ENCODE results near the gene APOL2.
"Not testable (repeated sequence)": the region's sequence is repeated elsewhere in the genome, so short reads cannot be mapped to it uniquely, and the experiment has no call there.

The APOL2 gene

DNA sequence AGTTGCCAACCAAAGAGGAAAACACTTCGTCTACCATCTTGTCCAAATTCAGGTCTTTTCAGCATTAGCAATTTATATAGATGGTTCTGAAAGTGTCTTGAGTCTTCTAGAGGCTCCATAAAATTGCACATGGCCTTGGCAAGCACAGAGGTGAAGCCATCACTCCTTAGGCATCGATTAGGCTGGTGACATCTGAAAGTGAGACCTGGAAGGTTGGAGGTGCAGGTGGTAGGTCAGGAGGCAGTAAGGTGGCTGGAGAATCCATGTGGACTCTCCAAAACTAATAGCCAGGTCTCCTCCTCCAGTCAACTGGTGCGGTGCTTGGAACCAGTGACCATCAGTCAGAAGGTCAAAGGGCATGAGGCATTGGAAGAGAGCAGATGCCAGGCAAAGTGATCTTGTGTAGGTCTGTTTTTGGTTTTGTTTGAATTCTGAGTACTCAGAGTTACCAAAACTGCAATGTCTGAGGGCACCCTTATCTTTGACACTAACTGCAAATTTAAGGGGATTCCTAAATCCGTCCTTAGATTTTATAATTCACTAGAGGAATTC is 6.6 kb upstream of the APOL2 start:
- FAIRE-seq = no peak
- no peak for DNase-seq (ENCODE audit: insufficient read length, low spot score)

DNA sequence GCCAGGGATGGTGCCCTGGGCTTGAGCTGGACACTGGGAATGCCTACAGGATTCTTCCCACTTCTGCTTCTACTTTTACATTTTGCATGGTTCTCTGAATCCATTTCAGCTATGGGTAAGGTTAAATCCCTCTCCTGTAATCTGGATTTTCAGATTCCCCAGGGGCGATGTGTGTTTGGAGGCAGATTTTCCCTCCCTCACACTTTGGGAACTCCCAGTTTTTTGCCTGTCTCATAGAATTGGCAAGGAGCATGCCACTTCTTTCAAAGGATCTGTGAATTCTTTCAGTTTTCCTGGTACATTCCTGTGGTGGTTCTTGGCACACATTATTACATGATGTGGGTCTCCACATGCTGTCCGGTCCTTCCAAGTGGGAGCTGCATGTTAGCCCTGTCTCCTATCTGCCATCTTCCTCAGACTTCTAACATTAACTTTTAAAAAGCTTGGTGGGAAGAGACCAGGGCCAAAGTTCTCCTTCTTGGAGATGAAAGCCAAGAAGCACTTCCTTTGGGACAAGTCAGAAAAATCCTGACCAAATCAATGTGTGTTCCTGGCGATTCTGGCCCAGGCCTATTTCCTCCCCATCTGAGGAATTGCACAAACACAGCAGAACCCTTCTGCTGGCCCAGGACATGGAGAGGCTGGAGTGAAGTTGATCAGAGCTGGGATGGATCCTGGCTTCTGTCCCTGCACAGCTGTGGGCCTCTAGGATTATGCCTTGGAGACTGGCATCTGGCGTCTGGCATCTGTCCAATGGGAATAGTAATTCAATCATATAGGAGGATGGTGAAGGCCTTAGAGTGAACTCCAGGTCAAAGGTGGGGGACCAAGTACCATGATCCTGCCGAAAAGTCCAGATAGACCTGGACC is 5.4 kb upstream of the APOL2 start:
- DNase-seq (ENCODE audit: insufficient read length, low spot score) (no peak), FAIRE-seq (no peak)

DNA sequence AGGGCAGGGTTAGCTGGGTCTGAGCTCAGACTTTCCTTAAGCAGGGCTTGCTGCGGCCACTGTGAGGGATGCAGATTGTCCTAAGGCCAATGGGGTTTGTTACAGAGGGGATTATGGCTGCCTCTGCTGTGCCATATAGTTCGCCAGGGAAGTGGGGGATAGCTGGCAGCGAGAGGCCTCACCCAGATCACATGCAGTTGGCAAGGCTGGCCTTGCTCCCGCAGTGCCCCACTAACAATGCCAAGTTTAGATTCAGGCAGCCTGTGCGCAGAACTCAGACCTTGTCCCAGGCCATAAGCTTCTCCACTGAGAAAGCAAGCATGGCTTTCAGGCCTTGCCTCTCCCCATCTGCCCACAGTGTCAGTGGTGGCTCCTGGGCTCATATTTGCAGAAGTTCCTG is 4.7 kb upstream of the APOL2 start:
- FAIRE-seq (no peak), DNase-seq (ENCODE audit: insufficient read length, low spot score) (no peak)

DNA sequence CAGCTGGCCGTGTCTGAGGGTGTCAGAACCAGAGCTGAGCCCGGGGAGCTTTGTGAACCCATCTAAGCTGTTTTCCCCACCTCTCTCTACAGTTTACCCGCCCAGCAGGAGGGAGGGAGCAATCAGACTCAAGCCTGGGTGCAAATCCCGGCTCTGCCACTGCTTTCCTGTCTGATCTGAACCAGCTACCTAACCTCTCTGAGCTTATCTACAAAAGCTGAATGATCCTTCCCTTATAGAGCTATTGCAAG is 252 bp downstream of the APOL2 start:
- FAIRE-seq (no peak), DNase-seq (ENCODE audit: insufficient read length, low spot score) (no peak)

DNA sequence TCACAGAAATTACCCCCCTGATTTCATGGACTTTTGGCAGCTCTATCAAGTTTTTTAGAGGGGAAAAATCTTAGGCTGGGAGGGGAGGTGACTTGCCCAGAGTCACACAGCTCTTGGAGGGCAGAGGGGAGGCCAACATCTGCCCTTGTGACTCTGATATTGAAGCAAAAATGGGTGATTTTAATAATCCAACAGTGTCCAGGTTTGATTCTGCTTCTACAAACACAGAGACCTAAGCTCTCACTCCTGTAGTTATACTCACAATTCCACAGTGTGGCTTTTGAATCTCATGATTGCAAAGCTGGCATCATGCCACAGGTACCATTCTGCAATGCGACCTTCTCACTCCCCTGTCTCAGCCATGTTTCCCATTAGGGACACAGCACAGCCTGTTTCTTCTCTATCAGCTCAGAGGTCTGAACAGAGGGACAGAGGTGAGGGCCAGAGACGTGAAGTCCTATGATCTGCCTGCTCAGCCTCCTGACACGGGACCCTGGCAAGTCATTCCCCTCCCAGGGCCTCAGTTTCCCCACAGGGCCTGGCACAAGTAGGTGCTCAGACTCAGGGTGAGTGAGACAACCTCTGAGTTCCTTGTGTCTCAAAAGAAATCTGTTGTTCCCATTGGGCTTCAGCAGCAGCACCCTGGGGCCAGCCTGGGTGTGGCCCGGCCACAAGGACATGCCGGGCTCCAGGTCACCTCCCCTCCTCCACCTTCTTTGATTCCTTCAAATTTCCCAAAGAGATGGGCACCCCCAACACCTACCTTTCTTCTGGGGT is 766 bp downstream of the APOL2 start:
- peak; percentile 76 for FAIRE-seq

DNA sequence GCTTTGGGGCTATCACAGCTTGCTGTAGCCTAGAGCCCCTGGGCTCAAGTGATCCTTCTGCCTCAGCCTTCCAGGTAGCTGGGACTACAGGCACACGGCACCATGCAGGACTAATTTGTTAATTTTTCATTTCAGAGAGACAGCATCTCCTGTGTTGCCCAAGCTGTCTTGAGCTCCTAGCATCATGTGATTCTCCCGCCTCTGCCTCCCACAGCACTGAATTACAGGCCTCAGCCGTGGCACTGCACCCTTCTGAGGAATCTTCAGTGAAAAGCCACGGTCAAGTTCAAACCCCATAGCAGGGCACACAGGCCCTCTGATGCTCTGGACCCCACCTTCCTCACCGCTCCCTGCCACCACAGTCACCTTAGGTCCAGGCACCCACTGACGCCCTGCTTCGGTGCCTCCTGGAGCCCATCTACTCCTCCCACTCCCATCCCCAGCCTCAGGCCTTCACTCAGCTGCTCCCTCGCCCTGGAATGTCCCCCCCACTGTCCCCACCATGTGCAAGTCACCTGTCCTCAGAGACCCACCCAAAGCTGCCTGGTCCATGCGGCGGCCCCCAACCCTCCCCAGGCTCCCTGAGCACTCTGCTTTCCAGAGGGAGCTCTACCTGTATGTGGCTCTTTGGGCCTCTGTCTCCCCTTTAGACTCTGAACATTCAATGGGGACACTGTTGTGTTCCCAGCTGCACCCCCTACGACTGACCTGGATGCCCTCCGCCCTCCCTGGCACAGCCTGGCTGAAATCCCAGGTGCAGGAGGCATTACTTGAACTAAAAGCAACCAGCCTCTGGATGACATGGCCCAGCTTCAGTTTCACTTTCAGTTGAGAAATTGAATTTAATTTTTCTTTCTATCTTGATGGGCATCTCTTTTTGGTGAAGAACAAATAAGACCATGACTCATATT is 1.6 kb downstream of the APOL2 start:
- DNase-seq (ENCODE audit: insufficient read length, low spot score) (peak; percentile 26), FAIRE-seq (peak; percentile 84)

More for the DNA sequence above, 766 bp downstream of the APOL2 start:
- DNase-seq (ENCODE audit: insufficient read length, low spot score) = no peak

DNA sequence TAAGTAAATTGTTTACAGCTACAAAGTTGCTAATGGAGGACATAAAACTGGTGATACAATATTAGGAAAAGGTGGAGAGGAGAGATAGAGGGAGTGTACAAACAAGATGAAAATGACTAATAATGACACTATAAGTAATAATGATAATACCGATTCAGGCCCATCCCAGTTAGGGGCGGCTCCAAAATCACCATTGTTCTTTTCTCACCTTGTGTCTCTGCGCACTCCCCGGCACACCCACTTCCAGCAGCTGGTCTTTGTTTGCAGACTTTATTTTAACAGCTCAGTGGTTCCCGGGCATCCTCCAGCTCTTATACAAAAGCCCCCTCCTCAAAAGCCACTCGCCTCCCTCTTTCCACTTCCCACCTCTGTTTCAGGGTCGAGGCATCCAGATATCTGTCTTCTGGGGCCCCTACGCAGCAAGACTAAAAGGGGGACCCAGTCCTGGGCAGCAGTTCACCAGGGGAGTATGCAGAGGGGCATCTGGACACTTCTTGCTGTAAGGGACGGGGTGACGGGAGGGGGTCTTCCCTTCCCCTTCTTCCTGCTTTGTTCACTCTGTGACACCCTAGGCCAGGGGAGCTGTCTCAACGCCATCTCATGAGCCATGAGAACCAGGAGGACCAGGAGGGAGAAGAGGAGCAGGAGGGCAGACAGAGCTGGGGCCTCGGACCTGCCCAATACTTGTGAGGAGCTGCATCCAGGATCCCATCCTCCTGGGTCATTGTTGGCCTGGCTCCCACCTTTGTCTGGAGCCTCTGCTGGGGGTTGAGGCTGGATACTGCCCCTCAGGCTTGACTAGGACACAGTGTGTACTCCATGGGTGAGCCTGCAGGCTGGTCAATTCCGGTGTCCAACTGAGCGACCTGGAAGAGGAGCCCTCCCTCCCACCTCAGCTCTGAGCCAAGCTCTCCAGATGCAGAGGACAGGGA is 2.7 kb downstream of the APOL2 start:
- DNase-seq (ENCODE audit: insufficient read length, low spot score) (no peak), FAIRE-seq (no peak)

DNA sequence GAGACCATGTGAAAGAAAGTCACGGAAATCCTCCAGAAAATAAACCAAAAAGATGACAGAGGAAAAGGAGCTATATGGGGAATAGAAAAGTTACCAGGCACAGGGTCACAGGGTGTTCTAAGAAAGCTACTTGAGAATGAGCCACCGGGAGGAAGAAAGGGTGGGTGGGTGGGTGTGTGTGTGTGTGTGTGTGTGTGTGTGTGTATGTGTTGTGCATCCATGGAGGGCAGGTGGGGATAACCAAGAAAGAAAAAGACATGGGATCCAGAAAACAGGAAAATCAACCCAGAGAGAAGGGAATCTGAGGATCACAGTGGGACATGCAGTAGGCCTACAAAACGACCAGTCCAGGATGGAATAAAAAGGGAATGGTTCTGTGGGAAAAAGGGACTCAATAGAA is 3.7 kb downstream of the APOL2 start:
- peak; percentile 55 for FAIRE-seq
- DNase-seq (ENCODE audit: insufficient read length, low spot score) = no peak

DNA sequence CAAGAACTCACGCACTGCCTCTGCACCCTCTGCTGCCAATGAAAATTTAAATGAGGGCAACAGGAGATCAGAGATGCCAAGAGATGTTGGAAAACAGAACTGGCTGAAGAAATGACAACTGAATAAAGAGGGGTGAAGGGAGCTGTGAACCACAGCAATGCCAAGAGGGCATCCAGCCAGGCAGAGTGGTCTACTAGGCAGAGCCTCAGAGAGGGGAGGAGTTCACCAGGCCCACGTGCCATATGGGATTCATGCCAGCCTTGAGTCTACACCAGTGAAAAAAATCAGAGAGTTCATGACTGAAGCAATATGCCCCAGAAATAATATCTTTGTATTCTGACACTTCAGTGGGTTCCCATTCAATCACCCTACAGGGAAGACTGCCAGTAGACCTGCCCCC is 4.4 kb downstream of the APOL2 start:
- FAIRE-seq (no peak), DNase-seq (ENCODE audit: insufficient read length, low spot score) (no peak)

DNA sequence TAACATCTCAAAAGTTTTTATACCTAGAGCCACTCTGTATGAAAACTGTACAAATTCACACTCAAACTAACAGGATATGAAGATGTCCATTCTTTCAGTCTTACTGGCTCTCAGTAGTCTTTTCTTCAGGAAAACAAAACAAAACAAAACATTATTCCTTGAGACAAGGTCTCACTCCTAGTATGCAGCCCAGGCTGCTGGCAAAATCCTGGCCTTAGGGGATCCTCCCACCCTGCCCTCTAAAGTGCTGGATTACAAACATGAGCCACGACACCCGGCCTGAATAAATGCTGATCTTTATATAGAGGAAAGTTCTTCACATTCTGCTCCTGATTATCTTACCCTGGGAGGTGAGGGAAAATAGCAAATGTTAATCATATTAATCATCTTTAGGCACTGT is 5.1 kb downstream of the APOL2 start:
- FAIRE-seq (no peak), DNase-seq (ENCODE audit: insufficient read length, low spot score) (no peak)

DNA sequence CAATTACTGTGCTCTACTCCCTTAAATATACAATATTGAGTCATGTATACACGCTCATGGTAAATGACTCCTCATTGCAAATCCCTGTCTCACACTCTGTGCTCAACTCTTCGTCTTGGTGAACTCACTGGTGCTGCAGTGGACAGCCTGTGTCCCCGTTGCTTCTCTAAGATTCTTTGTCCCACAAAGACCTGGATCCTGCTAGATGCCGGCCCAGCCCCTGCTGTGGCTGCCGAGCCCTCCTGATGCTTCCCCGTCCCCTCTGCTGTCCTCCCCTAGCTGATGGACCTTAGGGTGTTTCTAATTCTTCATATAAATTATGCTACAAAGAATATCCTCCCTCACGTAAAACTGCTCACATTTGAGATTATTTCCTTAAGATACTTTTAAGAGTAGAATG is 5.5 kb downstream of the APOL2 start:
- no peak for DNase-seq (ENCODE audit: insufficient read length, low spot score)
- FAIRE-seq = peak; percentile 44

DNA sequence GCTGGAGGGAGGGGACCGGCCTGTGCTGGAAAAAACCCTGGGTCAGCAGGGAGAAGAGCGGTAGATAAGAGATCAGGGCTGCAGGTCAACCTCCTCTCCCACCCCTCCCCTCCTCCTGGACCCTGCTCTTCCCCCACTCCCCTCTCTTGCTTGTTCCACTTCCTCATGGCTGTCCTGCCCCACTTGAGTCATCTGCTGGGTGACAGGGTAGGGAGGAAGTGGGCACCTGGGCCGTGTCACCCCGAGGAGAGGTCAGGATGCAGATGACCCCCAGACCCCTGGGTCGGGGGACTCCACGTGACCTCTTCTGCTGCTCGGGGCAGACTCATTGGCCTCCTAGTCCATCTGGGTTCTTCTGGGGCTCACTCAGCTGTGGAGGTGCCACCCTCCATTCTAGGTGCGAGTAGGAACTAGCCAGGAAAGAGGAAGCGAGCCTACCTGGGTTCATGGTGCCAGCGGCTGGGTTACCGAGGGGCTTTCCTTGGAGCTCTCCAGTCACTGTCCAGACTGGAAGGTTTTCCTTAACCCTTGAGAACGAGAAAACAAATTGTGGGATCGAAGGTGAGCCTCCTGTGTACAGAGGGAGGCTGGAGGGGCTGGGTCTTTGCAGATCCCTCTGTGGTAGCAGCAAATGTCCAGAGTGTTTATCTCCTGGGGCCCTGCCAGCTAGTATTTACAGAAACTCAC is 6.5 kb downstream of the APOL2 start:
- no peak for FAIRE-seq

DNA sequence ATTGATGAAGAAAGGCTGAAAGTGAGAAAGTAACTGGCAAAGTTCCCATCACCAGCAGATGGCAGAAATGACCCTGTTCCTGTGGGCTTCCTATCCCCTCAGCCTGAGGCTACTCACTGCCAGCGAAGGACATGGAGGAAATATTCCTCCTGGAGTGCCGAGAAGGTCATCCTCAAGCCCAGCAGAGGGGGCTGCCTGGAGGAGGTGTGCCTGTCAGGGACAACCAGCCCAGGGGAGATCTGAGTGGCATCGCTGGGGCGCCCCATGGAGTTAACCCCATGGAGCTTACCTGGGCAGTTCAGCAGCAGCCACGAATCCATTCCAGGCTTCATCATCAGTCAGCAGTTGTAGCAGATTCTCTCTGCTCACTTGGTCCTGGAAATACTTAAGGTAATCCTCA is 8.3 kb downstream of the APOL2 start:
- DNase-seq (ENCODE audit: insufficient read length, low spot score); FAIRE-seq: not testable (repeated sequence)

More for the DNA sequence above, 6.5 kb downstream of the APOL2 start:
- no peak for DNase-seq (ENCODE audit: insufficient read length, low spot score)

DNA sequence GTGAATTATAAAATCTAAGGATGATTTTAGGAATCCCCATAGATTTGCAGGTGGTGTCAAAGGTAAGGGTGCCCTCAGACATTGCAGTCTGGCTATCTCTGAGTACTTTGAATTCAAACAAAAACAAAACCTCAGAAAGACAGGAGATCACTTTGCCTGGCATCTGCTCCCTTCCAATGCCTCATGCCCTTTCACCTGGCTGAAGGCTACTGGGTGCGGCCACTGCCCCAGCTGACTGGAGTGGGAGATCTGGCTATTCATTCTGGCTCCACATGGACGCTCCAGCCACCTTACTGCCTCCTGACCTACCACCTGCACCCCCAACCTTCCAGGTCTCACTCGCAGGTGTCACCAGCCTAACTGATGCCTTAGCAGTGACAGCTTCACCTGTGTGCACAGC is 9.7 kb downstream of the APOL2 start:
- FAIRE-seq; DNase-seq (ENCODE audit: insufficient read length, low spot score): not testable (repeated sequence)

DNA sequence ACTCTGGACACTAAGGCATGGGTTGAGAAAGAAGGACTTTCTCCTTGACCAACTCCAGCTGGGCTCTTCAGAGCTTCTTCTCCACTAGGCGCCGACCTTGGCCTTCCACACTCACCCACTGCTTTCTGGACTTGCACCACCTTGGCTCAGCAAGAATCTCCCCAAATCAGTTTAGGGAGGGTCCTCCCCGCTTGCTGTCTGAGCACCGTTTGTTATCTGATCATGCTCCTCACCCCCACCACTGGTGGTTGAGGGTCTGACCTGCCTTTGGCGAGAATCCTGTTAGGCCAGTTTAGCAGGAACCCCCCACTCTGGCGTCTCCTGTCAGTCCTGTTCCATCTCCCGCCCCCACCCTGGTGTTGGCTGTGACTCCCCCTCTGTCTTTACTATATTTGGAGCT is 10.4 kb downstream of the APOL2 start:
- DNase-seq (ENCODE audit: insufficient read length, low spot score) (no peak), FAIRE-seq (no peak)

DNA sequence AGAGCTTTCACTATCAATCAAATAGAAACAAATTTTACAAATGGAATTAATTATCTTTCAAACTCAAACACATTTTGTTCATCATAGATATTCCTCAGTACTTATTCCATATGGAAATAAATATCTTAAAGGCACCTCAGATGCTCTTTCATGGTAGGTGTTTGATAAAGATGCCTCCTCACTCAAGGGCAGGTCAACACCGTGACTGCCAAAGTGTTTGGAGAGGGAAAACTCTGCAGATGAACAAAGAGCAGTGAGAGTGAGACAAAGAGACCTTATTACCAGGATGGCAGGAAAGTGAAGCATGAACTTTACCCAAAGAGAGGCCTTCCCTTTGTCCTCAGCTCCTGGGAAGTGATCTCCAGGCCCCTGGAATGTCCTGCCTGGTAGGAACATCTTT is 11.0 kb downstream of the APOL2 start:
- not testable (repeated sequence) for FAIRE-seq; DNase-seq (ENCODE audit: insufficient read length, low spot score)

DNA sequence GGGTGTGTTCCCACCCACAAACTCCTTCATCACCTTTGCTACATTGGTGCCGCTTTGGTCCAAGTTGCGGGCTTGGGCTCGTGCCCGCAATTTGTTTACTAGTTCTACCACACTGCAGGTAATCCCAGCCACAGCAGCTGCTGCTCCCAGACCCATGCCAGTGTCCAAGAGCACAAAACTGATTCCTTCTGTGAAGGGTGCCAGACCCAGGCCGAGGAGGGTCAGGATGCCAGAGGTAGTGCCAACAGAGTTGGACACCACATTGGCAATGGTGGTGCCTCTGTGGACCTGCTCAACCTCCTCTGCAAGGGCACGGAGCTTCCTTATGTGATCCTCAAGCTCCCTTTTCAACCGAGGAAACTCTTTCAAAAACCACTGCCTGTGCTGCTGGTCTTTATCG is 11.5 kb downstream of the APOL2 start:
- FAIRE-seq = no peak

DNA sequence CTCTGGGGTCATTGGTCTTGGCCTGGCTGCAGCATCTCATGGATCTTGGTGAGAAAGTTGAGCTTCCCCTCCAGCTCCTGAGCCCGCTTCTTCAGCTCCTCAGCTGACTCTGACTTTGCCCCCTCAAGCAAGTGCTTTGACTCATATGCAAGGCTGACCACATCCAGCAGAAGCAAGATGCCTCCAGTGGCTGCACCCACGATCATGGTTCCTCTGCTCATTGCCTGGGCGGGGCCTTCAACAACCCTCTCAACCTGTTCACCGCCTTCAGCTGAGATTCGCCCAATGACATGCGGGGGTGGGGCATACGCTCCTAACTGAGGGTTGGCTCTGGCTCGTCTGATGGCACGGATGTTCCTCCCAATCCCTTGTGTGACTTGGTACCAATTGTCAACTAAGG is 11.9 kb downstream of the APOL2 start:
- FAIRE-seq (no peak), DNase-seq (ENCODE audit: insufficient read length, low spot score) (no peak)

More for the DNA sequence above, 11.5 kb downstream of the APOL2 start:
- DNase-seq (ENCODE audit: insufficient read length, low spot score) = no peak

DNA sequence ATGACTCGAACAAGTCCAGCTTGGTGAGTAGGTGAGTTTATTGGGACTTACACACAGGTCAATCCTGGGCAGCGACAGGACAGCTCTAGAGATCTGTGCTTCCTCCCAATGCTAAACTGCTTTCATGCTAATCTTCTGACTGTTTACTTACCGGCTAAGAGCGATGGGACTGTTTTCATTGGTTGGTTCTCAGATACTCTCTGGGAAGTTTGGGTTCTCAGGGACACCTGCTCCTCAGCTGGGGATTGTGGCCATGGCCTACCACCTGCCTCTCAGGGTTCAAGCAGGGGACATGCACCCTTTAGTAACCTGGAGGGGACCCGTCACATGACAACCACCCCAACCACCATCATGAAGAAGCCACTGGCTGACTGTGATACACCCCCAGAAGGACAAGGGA is 13.1 kb downstream of the APOL2 start:
- FAIRE-seq (no peak), DNase-seq (ENCODE audit: insufficient read length, low spot score) (no peak)

Measured in GM19239 (cell line).